Liver (tissue), 3 donors: ENCODE measurements around the gene EHMT1.

ENCODE experiments used
- TAF1 ChIP-seq: conservative IDR thresholded peaks from 2 replicates; pipeline ENCODE4 v1.6.1; 2016; ENCODE audit warnings: antibody characterized with exemption, mild to moderate bottlenecking
- YY1 ChIP-seq: IDR thresholded peaks from 2 replicates; pipeline ENCODE4 v1.6.1; 2016; ENCODE audit warnings: antibody characterized with exemption, mild to moderate bottlenecking
- TF ChIP-seq, protein P1 (sequence below): fragments of 150-350 bp; IDR thresholded peaks from 2 replicates; pipeline ENCODE4 v1.5.1; 2017; ENCODE audit warnings: improper control_type of control experiment, low read depth, low read length; ENCODE audit not compliant: missing input control
- donor health status: healthy.
- donor health status: healthy.

DNA sequence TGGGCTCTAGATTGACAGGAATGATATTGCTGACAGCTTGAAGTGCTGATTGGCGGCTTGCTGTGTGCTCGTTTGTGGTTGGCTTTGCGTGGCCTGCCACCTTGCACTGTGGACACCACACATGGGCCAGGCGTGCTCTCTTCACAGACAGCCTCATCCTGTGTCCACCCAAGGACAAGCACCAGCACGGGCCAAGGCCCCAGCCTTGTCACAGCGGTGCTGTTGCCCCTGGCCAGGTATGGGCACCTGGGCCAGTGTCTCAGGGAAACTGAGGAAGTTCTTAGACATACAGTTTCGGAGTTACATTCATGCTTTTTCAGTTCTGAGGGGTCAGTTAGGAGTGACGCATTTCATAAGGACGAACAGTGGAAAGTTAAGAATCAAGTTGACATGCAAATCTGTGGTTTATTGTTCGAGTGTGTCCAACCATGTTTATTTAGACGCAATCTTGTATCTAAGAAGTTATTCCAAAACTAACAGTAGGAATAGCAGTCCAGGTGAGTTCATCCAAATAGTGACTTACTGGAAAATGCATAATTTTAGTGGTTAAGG lies 125.9 kb downstream of the EHMT1 start:
- TF ChIP-seq, protein P1, sequence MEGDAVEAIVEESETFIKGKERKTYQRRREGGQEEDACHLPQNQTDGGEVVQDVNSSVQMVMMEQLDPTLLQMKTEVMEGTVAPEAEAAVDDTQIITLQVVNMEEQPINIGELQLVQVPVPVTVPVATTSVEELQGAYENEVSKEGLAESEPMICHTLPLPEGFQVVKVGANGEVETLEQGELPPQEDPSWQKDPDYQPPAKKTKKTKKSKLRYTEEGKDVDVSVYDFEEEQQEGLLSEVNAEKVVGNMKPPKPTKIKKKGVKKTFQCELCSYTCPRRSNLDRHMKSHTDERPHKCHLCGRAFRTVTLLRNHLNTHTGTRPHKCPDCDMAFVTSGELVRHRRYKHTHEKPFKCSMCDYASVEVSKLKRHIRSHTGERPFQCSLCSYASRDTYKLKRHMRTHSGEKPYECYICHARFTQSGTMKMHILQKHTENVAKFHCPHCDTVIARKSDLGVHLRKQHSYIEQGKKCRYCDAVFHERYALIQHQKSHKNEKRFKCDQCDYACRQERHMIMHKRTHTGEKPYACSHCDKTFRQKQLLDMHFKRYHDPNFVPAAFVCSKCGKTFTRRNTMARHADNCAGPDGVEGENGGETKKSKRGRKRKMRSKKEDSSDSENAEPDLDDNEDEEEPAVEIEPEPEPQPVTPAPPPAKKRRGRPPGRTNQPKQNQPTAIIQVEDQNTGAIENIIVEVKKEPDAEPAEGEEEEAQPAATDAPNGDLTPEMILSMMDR: no peak
- TF ChIP-seq TAF1: no peak
- no peak for TF ChIP-seq YY1
